Suprapubic skin (tissue), 4 donors: Measurements from ENCODE around the gene IGFBP7. TPM values are rescaled to one million over a fixed set of nuclear protein-coding genes. Genes with fewer than 3 reads are reported as not detected.

Source experiments
- DNase-seq, 2 donors: peaks; one replicate each; pipeline ENCODE4 v3.0.0-alpha.2; 2019; ENCODE audit warnings: low spot score in 2 of 2
- H3K27ac ChIP-seq: fragments of 200-600 bp; sonication (generic); one replicate; pipeline ENCODE4 v1.5.1; 2019
- H3K27me3 ChIP-seq: fragments of 200-600 bp; sonication (generic); one replicate; pipeline ENCODE4 v1.5.1; 2019
- H3K36me3 ChIP-seq: fragments of 200-600 bp; sonication (generic); one replicate; pipeline ENCODE4 v1.5.1; 2019
- H3K4me1 ChIP-seq: fragments of 200-600 bp; sonication (generic); one replicate; pipeline ENCODE4 v1.5.1; 2019
- H3K4me3 ChIP-seq: fragments of 200-600 bp; sonication (generic); one replicate; pipeline ENCODE4 v1.5.1; 2019; ENCODE audit warnings: mild to moderate bottlenecking
- H3K9me3 ChIP-seq: fragments of 200-600 bp; sonication (generic); one replicate; pipeline ENCODE4 v1.5.1; 2019
- EP300 ChIP-seq: sonication (generic); formaldehyde crosslinking; IDR thresholded peaks from one replicate; pipeline ENCODE4 v1.6.1; 2017; ENCODE audit warnings: antibody characterized with exemption
- POLR2A ChIP-seq, 2 donors: fragments of 450-650 bp; IDR thresholded peaks; one replicate each; pipeline ENCODE4 v1.6.1; 2017; ENCODE audit warnings: antibody characterized with exemption in 2 of 2, mild to moderate bottlenecking in 2 of 2, moderate library complexity in 2 of 2
- POLR2AphosphoS5 ChIP-seq, 3 donors: sonication (generic); formaldehyde crosslinking; IDR thresholded peaks; one replicate each; pipeline ENCODE4 v1.6.1; 2017; ENCODE audit warnings: antibody characterized with exemption in 3 of 3
- WGBS: methylation state at CpG from one replicate; pipeline ENCODE4 v1.1.5; 2018; 5-methylcytosine and 5-hydroxymethylcytosine counted together
- total RNA-seq, 4 donors: library from RNA; depleted of rRNA; stranded (reverse); fragments of >200 nt; gene quantifications; one replicate each; pipeline ENCODE4 v1.1.0, GENCODE V29; 2016
- TF ChIP-seq, protein P1 (sequence below), 2 donors: fragments of 200-600 bp in 1 of 2; fragments of 450-650 bp in 1 of 2; sonication (generic) in 1 of 2; IDR thresholded peaks; one replicate each; pipeline ENCODE4 v1.5.1; 2016 to 2019; ENCODE audit warnings: antibody characterized with exemption in 2 of 2, mild to moderate bottlenecking in 1 of 2, moderate library complexity in 1 of 2

The IGFBP7 gene
- total RNA-seq, 4 donors from 2014 or later: 85.3 to 152 (median 125) TPM

DNA sequence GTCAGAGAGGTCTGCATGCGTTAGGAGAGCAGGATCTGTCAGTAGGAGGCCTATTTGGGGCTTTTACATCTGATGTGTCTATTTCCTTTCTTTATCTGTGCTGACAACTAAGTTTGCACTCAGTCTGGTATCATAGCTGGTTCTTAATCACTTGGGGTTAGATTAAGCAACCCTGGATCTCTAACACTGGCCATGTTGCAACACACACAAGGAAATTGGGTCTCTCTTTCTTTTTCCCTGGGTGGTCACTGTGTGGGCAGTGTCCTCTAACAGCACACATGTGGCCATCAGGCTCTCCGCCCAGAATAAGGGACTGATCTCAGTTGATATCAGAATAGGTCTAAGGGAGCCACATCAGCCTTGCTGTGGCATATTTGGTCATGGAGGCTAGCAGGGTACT, 38.9 kb downstream of the IGFBP7 start:
- Histone ChIP-seq H3K27me3 (no peaks in the 10 kb centered on the region), H3K36me3 (no peaks in the 10 kb centered on the region), H3K27ac (peak overlapping the region; percentile 54), H3K4me1 (peaks cover 22% of the 10 kb centered on the region), H3K4me3 (no peak overlapping the region), H3K9me3 (no peaks in the 10 kb centered on the region)
- DNase-seq: no peak
- TF ChIP-seq POLR2AphosphoS5 (IDR thresholded peaks at IDR 0.05) (no peak), EP300 (no peak), POLR2A (IDR thresholded peaks at IDR 0.05) (no peak)
- TF ChIP-seq, protein P1, sequence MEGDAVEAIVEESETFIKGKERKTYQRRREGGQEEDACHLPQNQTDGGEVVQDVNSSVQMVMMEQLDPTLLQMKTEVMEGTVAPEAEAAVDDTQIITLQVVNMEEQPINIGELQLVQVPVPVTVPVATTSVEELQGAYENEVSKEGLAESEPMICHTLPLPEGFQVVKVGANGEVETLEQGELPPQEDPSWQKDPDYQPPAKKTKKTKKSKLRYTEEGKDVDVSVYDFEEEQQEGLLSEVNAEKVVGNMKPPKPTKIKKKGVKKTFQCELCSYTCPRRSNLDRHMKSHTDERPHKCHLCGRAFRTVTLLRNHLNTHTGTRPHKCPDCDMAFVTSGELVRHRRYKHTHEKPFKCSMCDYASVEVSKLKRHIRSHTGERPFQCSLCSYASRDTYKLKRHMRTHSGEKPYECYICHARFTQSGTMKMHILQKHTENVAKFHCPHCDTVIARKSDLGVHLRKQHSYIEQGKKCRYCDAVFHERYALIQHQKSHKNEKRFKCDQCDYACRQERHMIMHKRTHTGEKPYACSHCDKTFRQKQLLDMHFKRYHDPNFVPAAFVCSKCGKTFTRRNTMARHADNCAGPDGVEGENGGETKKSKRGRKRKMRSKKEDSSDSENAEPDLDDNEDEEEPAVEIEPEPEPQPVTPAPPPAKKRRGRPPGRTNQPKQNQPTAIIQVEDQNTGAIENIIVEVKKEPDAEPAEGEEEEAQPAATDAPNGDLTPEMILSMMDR (IDR thresholded peaks at IDR 0.05): no peak
- 25% methylated on average over 2 of the region's 2 CpGs for WGBS

DNA sequence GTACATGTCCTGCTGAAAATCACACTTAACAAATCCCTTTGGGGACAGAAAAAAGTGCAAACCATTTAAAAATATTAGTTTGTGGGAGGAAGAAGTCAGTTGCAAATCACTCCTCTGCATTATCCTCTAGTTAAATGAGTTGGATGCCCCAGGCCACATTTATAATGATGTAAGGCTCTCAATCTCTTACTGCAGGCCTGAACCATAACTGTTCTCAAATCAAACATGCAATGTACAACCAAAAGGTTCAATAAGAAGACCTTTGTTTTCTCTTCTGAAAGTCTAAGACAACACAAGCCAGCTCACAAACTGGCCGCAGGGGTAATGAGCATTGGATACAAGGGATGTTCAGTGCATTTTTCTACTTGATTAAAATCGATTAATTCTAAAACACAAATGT, 39.7 kb downstream of the IGFBP7 start:
- 75% methylated on average over 2 of the region's 2 CpGs for WGBS
- no peak for DNase-seq
- no peaks in the 10 kb centered on the region for H3K27me3 ChIP-seq
- H3K9me3 ChIP-seq: no peaks in the 10 kb centered on the region
- no peaks in the 10 kb centered on the region for H3K36me3 ChIP-seq
- H3K27ac ChIP-seq: no peak overlapping the region
- peaks cover 24% of the 10 kb centered on the region for H3K4me1 ChIP-seq
- no peak overlapping the region for H3K4me3 ChIP-seq
- TF ChIP-seq EP300: no peak
- TF ChIP-seq POLR2AphosphoS5 (IDR thresholded peaks at IDR 0.05): no peak
- TF ChIP-seq POLR2A (IDR thresholded peaks at IDR 0.05): no peak
- TF ChIP-seq, protein P1 (IDR thresholded peaks at IDR 0.05): no peak

DNA sequence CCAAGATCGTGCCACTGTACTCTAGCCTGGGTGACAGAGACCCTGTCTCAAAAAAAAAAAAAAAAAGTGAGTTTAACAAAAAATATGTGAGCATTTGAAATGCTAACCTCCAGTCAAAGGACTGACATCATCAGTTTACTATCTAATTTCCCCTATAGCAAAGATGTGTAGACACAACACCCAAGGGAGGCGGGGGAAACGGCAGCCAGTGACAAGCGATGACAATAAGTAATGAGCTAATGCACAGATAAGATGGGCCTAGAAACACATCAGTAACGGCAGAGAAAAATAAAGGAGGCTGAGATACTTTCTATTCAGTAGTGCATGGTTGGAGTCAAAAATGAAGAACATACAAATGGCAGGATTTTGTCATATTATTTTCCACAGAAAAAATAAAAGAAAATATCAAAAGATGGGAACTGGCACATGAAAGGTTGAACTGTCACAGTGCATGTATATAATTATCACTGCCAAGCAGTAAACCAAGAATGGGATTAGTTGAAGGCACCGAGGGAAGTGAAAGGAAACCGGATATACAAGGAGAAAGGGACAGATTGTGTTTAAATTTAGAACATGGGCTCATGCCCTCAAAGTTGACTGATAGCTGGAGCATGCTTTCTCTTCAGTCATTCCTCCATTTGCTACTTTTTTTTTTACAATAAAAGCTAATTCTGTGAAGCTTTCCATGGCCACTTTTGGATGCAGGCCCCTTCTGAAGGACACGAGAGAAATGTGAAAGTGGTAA, 41.8 kb downstream of the IGFBP7 start:
- H3K27me3 ChIP-seq: no peaks in the 10 kb centered on the region
- 63% methylated on average over 8 of the region's 8 CpGs for WGBS
- no peaks in the 10 kb centered on the region for H3K36me3 ChIP-seq
- TF ChIP-seq POLR2AphosphoS5 (IDR thresholded peaks at IDR 0.05): no peak
- no peak overlapping the region for H3K27ac ChIP-seq
- no peaks in the 10 kb centered on the region for H3K9me3 ChIP-seq
- no peak overlapping the region for H3K4me3 ChIP-seq
- DNase-seq: no peak
- H3K4me1 ChIP-seq: peaks cover 28% of the 10 kb centered on the region

DNA sequence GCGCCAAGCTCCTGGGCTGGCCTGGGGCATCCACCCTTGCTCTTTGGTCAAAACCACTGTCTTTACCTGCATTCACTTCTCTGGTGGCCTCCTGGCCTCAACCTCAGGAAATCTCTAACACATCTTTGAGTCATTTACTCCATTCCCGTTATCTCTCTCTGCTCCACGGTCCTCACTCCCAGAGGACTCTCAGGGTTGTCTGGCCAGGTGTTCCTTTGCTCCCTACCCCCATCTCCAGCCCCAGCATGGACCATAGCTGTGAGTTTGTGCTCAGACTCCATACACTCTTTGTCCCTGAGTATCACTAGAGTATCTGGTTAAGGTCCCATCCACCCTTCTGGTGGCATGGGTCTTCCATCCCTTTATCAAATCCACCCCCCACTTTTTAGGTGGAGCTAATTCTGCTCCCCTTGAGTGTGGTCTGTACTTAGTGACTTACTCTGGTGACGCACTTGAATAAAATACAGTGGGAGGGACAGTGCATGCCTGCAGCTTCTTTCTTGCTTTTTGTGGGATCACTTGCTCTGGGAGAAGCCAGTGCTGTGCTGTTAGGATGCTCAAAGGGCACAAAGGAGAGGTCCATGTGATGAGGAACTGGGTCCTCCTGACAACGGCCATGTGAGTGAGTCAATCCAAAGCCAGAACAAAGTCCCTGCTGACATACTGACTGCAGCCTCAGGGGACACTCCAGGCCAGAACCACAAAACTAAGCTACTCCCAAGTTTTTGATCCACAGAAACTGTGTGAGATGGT, 44.3 kb downstream of the IGFBP7 start:
- Histone ChIP-seq H3K27me3 (no peaks in the 10 kb centered on the region), H3K4me3 (no peak overlapping the region), H3K36me3 (no peaks in the 10 kb centered on the region), H3K9me3 (no peaks in the 10 kb centered on the region), H3K27ac (peak overlapping the region; percentile 64), H3K4me1 (peaks cover 22% of the 10 kb centered on the region)
- WGBS: 68% methylated on average over 5 of the region's 5 CpGs
- TF ChIP-seq POLR2AphosphoS5 (IDR thresholded peaks at IDR 0.05) (no peak), EP300 (no peak), POLR2A (IDR thresholded peaks at IDR 0.05) (no peak)
- TF ChIP-seq, protein P1 (IDR thresholded peaks at IDR 0.05): no peak
- DNase-seq: no peak

DNA sequence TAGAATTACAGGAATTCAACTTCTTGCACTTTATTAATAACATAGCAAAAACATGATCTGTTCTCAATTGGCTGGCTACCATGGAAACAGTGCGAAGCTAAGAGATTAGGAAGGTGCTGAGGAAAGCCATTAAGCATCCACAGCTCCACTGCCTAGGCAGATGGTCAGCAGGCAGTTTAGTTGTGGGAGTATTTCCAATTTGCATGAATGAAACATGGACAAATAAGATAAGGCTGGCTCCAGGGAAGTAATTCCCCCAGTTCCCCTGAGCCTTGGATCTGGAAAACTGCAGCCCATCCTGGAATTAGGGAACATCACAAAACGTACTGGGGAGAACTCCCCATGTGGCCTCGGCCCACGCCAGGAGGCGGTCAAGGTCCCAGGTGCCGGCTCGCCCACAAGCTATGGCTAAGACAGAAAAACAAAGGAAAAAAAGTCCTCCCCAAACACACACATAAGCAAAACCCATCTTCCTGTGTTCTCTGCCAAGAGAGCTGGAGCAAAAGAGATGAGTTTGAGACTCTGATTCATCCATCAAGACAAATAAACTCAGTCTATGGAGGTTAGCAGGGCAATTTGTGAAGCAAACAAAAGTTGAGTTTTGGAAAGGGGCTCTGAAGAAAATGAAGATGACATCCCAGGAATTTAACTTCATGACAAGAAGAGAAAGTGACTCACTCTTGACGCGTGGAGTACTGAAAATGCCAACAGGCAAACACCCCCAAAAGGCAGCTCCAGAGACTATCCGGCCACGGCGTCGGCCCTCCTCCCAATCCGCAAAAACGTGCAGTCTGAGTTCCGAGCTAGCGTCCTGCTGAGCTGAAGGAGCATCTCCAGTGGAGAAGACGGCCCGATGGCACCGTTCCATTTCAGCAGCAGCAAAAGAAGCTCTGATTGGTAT, 45.1 kb downstream of the IGFBP7 start:
- Histone ChIP-seq H3K4me1 (peaks cover 22% of the 10 kb centered on the region), H3K4me3 (no peak overlapping the region), H3K27me3 (no peaks in the 10 kb centered on the region), H3K9me3 (no peaks in the 10 kb centered on the region), H3K36me3 (no peaks in the 10 kb centered on the region), H3K27ac (peak overlapping the region; percentile 64)
- TF ChIP-seq EP300 (no peak), POLR2A (IDR thresholded peaks at IDR 0.05) (no peak), POLR2AphosphoS5 (IDR thresholded peaks at IDR 0.05) (no peak)
- TF ChIP-seq, protein P1 (IDR thresholded peaks at IDR 0.05): no peak
- WGBS: 56% methylated on average over 20 of the region's 20 CpGs
- DNase-seq: no peak
